ENCODE results near the gene CCDC57.

- TF ChIP-seq EZH2phosphoT487 (IDR thresholded peaks at IDR 0.05; ENCODE audit: low read depth) (no peak), CTCF (IDR thresholded peaks at IDR 0.05; ENCODE audit: low read depth, low read length) (no peak)
Measured at GRCh38 chr17:82235056-82235774, 22.6 kb upstream of the CCDC57 start.

Measured in OCI-LY3 (cell line).